HCT116 (cell line): ENCODE measurements around the gene SLC38A6. TPM values are rescaled to one million over a fixed set of nuclear protein-coding genes. Genes with fewer than 3 reads are reported as not detected.

ENCODE experiments used
- ATAC-seq: fragments of 200-7000 bp; cut with Tn5 transposase; 2 replicates; pipeline ENCODE4 v1.9.1; 2020; ENCODE audit warnings: mild to moderate bottlenecking, moderate library complexity
- BruUV-seq: library from RNA; stranded (reverse); fragments of 400-500 nt; replicated peaks from 2 replicates; lab custom pipeline; 2021; lab: Mats Ljungman, UMichigan
- CTCF ChIA-PET: fragments of 300-600 bp; sonication (Branson Sonifier 250); formaldehyde crosslinking; loops from one replicate; lab custom pipeline; 2021; ENCODE audit warnings: antibody characterized with exemption; lab: Charles Lee
- POLR2A ChIA-PET: fragments of 300-600, 350-600 bp; sonication (Branson Sonifier 250); formaldehyde crosslinking; loops from one replicate; lab custom pipeline; 2021; ENCODE audit warnings: antibody characterized with exemption; lab: Charles Lee
- RAD21 ChIA-PET, 2 experiments: fragments of 300-600 bp; sonication (Branson Sonifier 250); formaldehyde crosslinking; loops; one replicate each; lab custom pipeline; 2023; ENCODE audit warnings: low total read pairs in 2 of 2; ENCODE audit not compliant: uncharacterized antibody in 2 of 2, unreplicated experiment in 2 of 2, low non-redundant PET in 1 of 2; lab: Charles Lee
- DNase-seq: peaks from one replicate; pipeline ENCODE4 v3.0.0-alpha.2; 2010; ENCODE audit warnings: low read depth, low spot score
- H2AFZ ChIP-seq: fragments of 200-600 bp; shearing (Covaris generic), sonication (generic); 2 replicates; pipeline ENCODE4 v1.6.1; 2017; ENCODE audit warnings: low read depth, mixed run types, mixed read lengths, antibody characterized with exemption, low read length; ENCODE audit not compliant: poor library complexity, severe bottlenecking
- H3K27ac ChIP-seq: 2 replicates; pipeline ENCODE4 v1.5.1; 2012; ENCODE audit warnings: low read depth, low read length
- H3K27me3 ChIP-seq: fragments of 200-600 bp; sonication (generic); 2 replicates; pipeline ENCODE4 v1.6.1; 2016; ENCODE audit warnings: mixed run types, low read length, mixed read lengths; ENCODE audit not compliant: insufficient read depth
- H3K36me3 ChIP-seq, 2 experiments: fragments of 200-500 bp in 1 of 2; fragments of 200-600 bp in 1 of 2; sonication (Bioruptor generic) in 1 of 2; sonication (generic) in 1 of 2; 2 replicates each; pipeline versions ENCODE4 v1.5.1 to v1.6.1; 2014 to 2016; ENCODE audit warnings: low read length in 2 of 2, inconsistent platforms in 1 of 2, mixed read lengths in 1 of 2, mixed run types in 1 of 2; ENCODE audit not compliant: insufficient read depth in 2 of 2, control insufficient read depth in 1 of 2
- H3K4me1 ChIP-seq, 2 experiments: fragments of 200-600 bp in 1 of 2; sonication (generic) in 1 of 2; 2 replicates each; pipeline versions ENCODE4 v1.5.1 to v1.6.1; 2012 to 2017; ENCODE audit warnings: low read length in 2 of 2, inconsistent platforms in 1 of 2, mild to moderate bottlenecking in 1 of 2, mixed read lengths in 1 of 2, mixed run types in 1 of 2, moderate library complexity in 1 of 2; ENCODE audit not compliant: insufficient read depth in 2 of 2, control insufficient read depth in 1 of 2
- H3K4me2 ChIP-seq: fragments of 200-600 bp; sonication (generic); 2 replicates; pipeline ENCODE4 v1.6.1; 2017; ENCODE audit warnings: mixed run types, low read length, mixed read lengths
- H3K4me3 ChIP-seq, 2 experiments: fragments of 200-600 bp in 1 of 2; sonication (generic) in 1 of 2; replicated peaks in 1 of 2; 2 replicates each; pipeline ENCODE4 v1.5.1; 2011 to 2016; ENCODE audit warnings: low read length in 2 of 2, control low read depth in 1 of 2, low read depth in 1 of 2, mild to moderate bottlenecking in 1 of 2, mixed read lengths in 1 of 2, mixed run types in 1 of 2
- H3K79me2 ChIP-seq: fragments of 200-600 bp; sonication (generic); 2 replicates; pipeline ENCODE4 v1.6.1; 2017; ENCODE audit warnings: mild to moderate bottlenecking, mixed run types, low read length, moderate library complexity, mixed read lengths; ENCODE audit not compliant: insufficient read depth
- H3K9ac ChIP-seq: fragments of 200-600 bp; sonication (generic); 2 replicates; pipeline ENCODE4 v1.6.1; 2016; ENCODE audit warnings: low read length, mixed read lengths
- H3K9me2 ChIP-seq: fragments of 200-600 bp; sonication (generic), shearing (Covaris generic); 2 replicates; pipeline ENCODE4 v1.6.1; 2017; ENCODE audit warnings: mixed run types, mild to moderate bottlenecking, moderate library complexity; ENCODE audit not compliant: insufficient read depth
- H3K9me3 ChIP-seq, 2 experiments: fragments of 200-500 bp in 1 of 2; fragments of 200-600 bp in 1 of 2; sonication (Bioruptor generic) in 1 of 2; sonication (generic) in 1 of 2; 2 replicates each; pipeline ENCODE4 v1.6.1; 2014 to 2017; ENCODE audit warnings: low read length in 2 of 2, mixed read lengths in 2 of 2, inconsistent platforms in 1 of 2, low read depth in 1 of 2, mild to moderate bottlenecking in 1 of 2, mixed run types in 1 of 2, moderate library complexity in 1 of 2; ENCODE audit not compliant: control insufficient read depth in 1 of 2, insufficient read depth in 1 of 2
- H4K20me1 ChIP-seq: fragments of 200-600 bp; sonication (generic), shearing (Covaris generic); 2 replicates; pipeline ENCODE4 v1.6.1; 2017; ENCODE audit warnings: mixed run types, mild to moderate bottlenecking, moderate library complexity; ENCODE audit not compliant: insufficient read depth
- CTCF ChIP-seq, 3 experiments: fragments of 200-600 bp in 1 of 3; sonication (generic) in 1 of 3; IDR thresholded peaks in 2 of 3; conservative IDR thresholded peaks in 1 of 3; 2 replicates each; pipeline ENCODE4 v1.5.1; 2012 to 2017; ENCODE audit warnings: low read depth in 2 of 3, low read length in 2 of 3, antibody characterized with exemption in 1 of 3, borderline replicate concordance in 1 of 3, control low read depth in 1 of 3, mild to moderate bottlenecking in 1 of 3, mixed read lengths in 1 of 3, mixed run types in 1 of 3, moderate library complexity in 1 of 3; ENCODE audit not compliant: insufficient read depth in 1 of 3
- EZH2 ChIP-seq: fragments of 200-600 bp; sonication (generic); IDR thresholded peaks from 2 replicates; pipeline ENCODE4 v1.6.1; 2017; ENCODE audit warnings: antibody characterized with exemption, mixed run types
- EZH2phosphoT487 ChIP-seq: fragments of 200-600 bp; IDR thresholded peaks from 2 replicates; pipeline ENCODE4 v1.6.1; 2018; ENCODE audit warnings: antibody characterized with exemption, borderline replicate concordance
- REST ChIP-seq: IDR thresholded peaks from 2 replicates; pipeline ENCODE4 v1.6.1; 2012; ENCODE audit warnings: low read depth
- SP1 ChIP-seq: IDR thresholded peaks from 2 replicates; pipeline ENCODE4 v1.6.1; 2012; ENCODE audit warnings: low read depth
- SRF ChIP-seq: IDR thresholded peaks from 2 replicates; pipeline ENCODE4 v1.6.1; 2012; ENCODE audit warnings: low read depth
- TCF7L2 ChIP-seq: IDR thresholded peaks from 2 replicates; pipeline ENCODE4 v1.7.0; 2011; ENCODE audit warnings: borderline replicate concordance, inconsistent platforms; ENCODE audit not compliant: insufficient read depth, insufficient read length; ENCODE audit errors: extremely low read depth
- intact Hi-C: fragments of 100-400 bp; cut with micrococcal nuclease; formaldehyde crosslinking; loops from 2 replicates; pipeline ENCODE4 v1.10.0; 2022
- total RNA-seq: library from RNA; stranded (reverse); gene quantifications from one replicate; pipeline ENCODE4 v1.2.1, GENCODE V29; 2021; ENCODE audit not compliant: unreplicated experiment

The SLC38A6 gene
- total RNA-seq, 1 experiment from 2014 or later: 9.5 TPM

DNA sequence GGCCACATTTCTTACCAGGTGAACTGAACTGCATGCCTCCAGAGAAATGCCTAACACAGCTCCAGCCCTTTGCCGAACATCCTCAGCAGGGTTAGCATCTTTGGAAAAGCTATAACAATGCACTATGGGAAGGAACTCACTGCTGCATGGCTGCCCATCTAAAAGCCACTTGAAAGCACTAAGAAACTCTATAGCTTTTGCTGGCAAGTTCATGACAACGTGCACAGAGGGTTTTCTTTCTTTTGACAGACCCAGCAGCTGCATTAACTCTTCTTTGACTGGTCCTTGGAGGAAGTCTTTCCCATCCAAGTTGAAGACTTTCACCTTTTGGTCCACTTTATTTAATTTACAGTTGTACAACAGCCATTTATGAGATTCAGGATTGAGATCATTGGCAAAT, 5.5 kb upstream of the SLC38A6 start:
- no peak overlapping the region for H3K27ac ChIP-seq
- BruUV-seq: no TSS peak
- TF ChIP-seq SP1 (no peak), SRF (no peak), TCF7L2 (no peak), EZH2 (no peak), CTCF (IDR thresholded peaks at IDR 0.05 in 2 of 3, conservative IDR thresholded peaks at IDR 0.05 in 1 of 3; ENCODE audit: borderline replicate concordance in 1 of 3, insufficient read depth in 1 of 3, low read depth in 2 of 3, low read length in 2 of 3) (no peak), REST (no peak), EZH2phosphoT487 (no peak)
- ChIA-PET RAD21 (no interaction called here), CTCF (no interaction called here), POLR2A (no interaction called here)
- H3K27me3 ChIP-seq: no peaks in the 10 kb centered on the region
- no peak for ATAC-seq
- no peaks in the 10 kb centered on the region for H3K9me2 ChIP-seq
- peaks cover 5 to 13% of the 10 kb centered on the region in 2 experiments; a peak in 2 of 4 replicates for H3K4me1 ChIP-seq
- peaks cover 45% of the 10 kb centered on the region for H3K79me2 ChIP-seq
- H2AFZ ChIP-seq: no peak overlapping the region
- DNase-seq: no peak
- H4K20me1 ChIP-seq: no peaks in the 10 kb centered on the region
- H3K36me3 ChIP-seq: peaks cover 5 to 16% of the 10 kb centered on the region in 2 experiments; a peak in 3 of 4 replicates
- no peak overlapping the region for H3K9ac ChIP-seq
- H3K4me2 ChIP-seq: no peak overlapping the region
- no peak overlapping the region for H3K4me3 ChIP-seq
- H3K9me3 ChIP-seq: no peaks in the 10 kb centered on the region
- intact Hi-C loops: no loop called here
